ENCODE results near the gene LRRC8C. TPM values are rescaled to one million over a fixed set of nuclear protein-coding genes. Genes with fewer than 3 reads are reported as not detected.

LRRC8C gene
- total and polyA plus RNA-seq, 2 of the 8 experiments (the other 6 are each of a cell fraction or from before 2014, with no cell fraction given): 1.1 to 2.1 TPM

- Histone ChIP-seq H2AFZ (ENCODE audit: low read length) (no peak overlapping the region), H4K5ac (ENCODE audit: insufficient read length, low read depth, low read length) (no peak overlapping the region), H3K23ac (ENCODE audit: insufficient read length) (no peak overlapping the region), H3K4me2 (ENCODE audit: insufficient read depth in 1 of 2, low read depth in 2 of 2, low read length in 2 of 2) (no peak overlapping the region), H3K4ac (replicated peaks; ENCODE audit: insufficient read length, low read depth, low read length) (no peak overlapping the region), H3K56ac (replicated peaks; ENCODE audit: insufficient read length, low read depth, low read length) (no peak overlapping the region), H3K23me2 (ENCODE audit: low read depth, low read length) (peaks cover 4% of the 10 kb centered on the region; the same call in 1 of the 2 replicates), H3K79me1 (ENCODE audit: low read depth, low read length) (no peaks in the 10 kb centered on the region), H4K91ac (replicated peaks; ENCODE audit: insufficient read length, low read length) (no peak overlapping the region), H3K4me1 (replicated peaks in 1 of 4; ENCODE audit: control insufficient read depth in 3 of 4, insufficient read depth in 4 of 4, low read length in 3 of 4) (peaks cover 0 to 2% (median 0%) of the 10 kb centered on the region in 4 experiments; a peak in 2 of 7 replicates), H3K27ac (ENCODE audit: low read depth, low read length) (no peak overlapping the region), H4K20me1 (replicated peaks in 1 of 2; ENCODE audit: control insufficient read depth in 1 of 2, insufficient read depth in 2 of 2, low read length in 2 of 2) (no peaks in the 10 kb centered on the region), H3K79me2 (ENCODE audit: control insufficient read depth in 1 of 2, insufficient read depth in 2 of 2, low read length in 2 of 2) (no peaks in the 10 kb centered on the region), H2AK5ac (ENCODE audit: low read depth, low read length) (no peak overlapping the region), H3K14ac (ENCODE audit: insufficient read length) (no peak overlapping the region), H3K9ac (replicated peaks in 1 of 4; ENCODE audit: extremely low read depth in 1 of 4, low read depth in 3 of 4, low read length in 3 of 4) (no peak overlapping the region), H2BK15ac (ENCODE audit: low read length) (no peak overlapping the region), H3K4me3 (ENCODE audit: extremely low read depth in 1 of 4, insufficient read depth in 2 of 4, low read depth in 3 of 4, low read length in 4 of 4) (no peak overlapping the region), H2BK12ac (ENCODE audit: low read depth, low read length) (no peak overlapping the region), H3K9me3 (ENCODE audit: insufficient read depth in 2 of 2, low read depth in 1 of 2, low read length in 1 of 2) (no peaks in the 10 kb centered on the region), H2BK120ac (replicated peaks; ENCODE audit: low read depth, low read length) (no peak overlapping the region), H3K36me3 (ENCODE audit: control insufficient read depth in 2 of 4, insufficient read depth in 4 of 4, low read length in 3 of 4) (no peaks in the 10 kb centered on the region), H3K18ac (ENCODE audit: extremely low read depth, low read length) (no peak overlapping the region), H3K27me3 (replicated peaks in 1 of 4; ENCODE audit: control insufficient read depth in 3 of 4, extremely low read depth in 1 of 4, insufficient read depth in 3 of 4, low read length in 3 of 4) (peaks cover 0 to 8% (median 7%) of the 10 kb centered on the region in 4 experiments; a peak in 6 of 7 replicates), H4K8ac (ENCODE audit: extremely low read depth, insufficient read depth, low read length) (no peak overlapping the region), H2BK5ac (ENCODE audit: low read depth, low read length) (no peak overlapping the region), H2BK20ac (ENCODE audit: low read length) (no peak overlapping the region)
- FAIRE-seq (no peak), DNase-seq (ENCODE audit: low read depth in 1 of 2, low spot score in 2 of 2) (no peak)
- ChIA-PET CTCF (ENCODE audit: partially characterized antibody) (interaction anchor here (0.9 to 1.8 kb wide), 4 partner anchors 16 to 40 kb away, joined by 3 to 4 read pairs (median 3); no protein-coding TSS in a partner anchor), POLR2A (ENCODE audit: partially characterized antibody) (no interaction called here)
- WGBS, 2 experiments (ENCODE audit: extremely low coverage in 1 of 2, insufficient coverage in 1 of 2, insufficient read length in 1 of 2, insufficient replicate concordance in 2 of 2, low coverage in 1 of 2, low lambda C conversion rate in 2 of 2, missing lambda C conversion rate in 1 of 2): 96% methylated on average over 1 of the region's 1 CpG; no CpG with 5 or more reads in 1 of the 2 experiments
- no peak for TF ChIP-seq SIRT6 (IDR thresholded peaks at IDR 0.05; ENCODE audit: low read length)
- no peak for TF ChIP-seq CTBP2 (IDR thresholded peaks at IDR 0.05; ENCODE audit: borderline replicate concordance, insufficient read depth, insufficient read length, low read length)
- no peak for TF ChIP-seq CREB1 (IDR thresholded peaks at IDR 0.05)
- no peak for TF ChIP-seq TBP (IDR thresholded peaks at IDR 0.05; ENCODE audit: low read depth, low read length)
- no peak for TF ChIP-seq TEAD4 (IDR thresholded peaks at IDR 0.05; ENCODE audit: low read depth, low read length)
- no peak for TF ChIP-seq MAFK (IDR thresholded peaks at IDR 0.05; ENCODE audit: low read depth, low read length)
- no peak for TF ChIP-seq BRCA1 (IDR thresholded peaks at IDR 0.05; ENCODE audit: low read depth, low read length)
- no peak for TF ChIP-seq ATF2 (IDR thresholded peaks at IDR 0.05; ENCODE audit: low read length)
- TF ChIP-seq SUZ12 (IDR thresholded peaks at IDR 0.05; ENCODE audit: low read length): no peak
- no peak for TF ChIP-seq JUN (IDR thresholded peaks at IDR 0.05; ENCODE audit: low read depth, low read length)
- no peak for TF ChIP-seq JUND (IDR thresholded peaks at IDR 0.05; ENCODE audit: low read length)
- TF ChIP-seq EGR1 (IDR thresholded peaks at IDR 0.05; ENCODE audit: borderline replicate concordance, low read depth, low read length): no peak
- no peak for TF ChIP-seq CBX8 (IDR thresholded peaks at IDR 0.05; ENCODE audit: borderline replicate concordance, low read depth, low read length)
- no peak for TF ChIP-seq KDM5A (IDR thresholded peaks at IDR 0.05; ENCODE audit: low read length)
These were observed 134.7 kb downstream of the LRRC8C start for GRCh38 chr1:89767618-89768017.

All from H1 (cell line).